Embryonic facial prominence (tissue), 1 donor: ENCODE data around the gene FRRS1L.

Source experiments
- DNase-seq: peaks from one replicate; pipeline ENCODE4 v3.0.0-alpha.2; 2016; ENCODE audit errors: extremely low spot score

Gene FRRS1L

GRCh38 chr9:109176963-109177362 is 9.9 kb upstream of the FRRS1L start:
- no peak for DNase-seq

GRCh38 chr9:109176386-109176785 is 9.3 kb upstream of the FRRS1L start:
- no peak for DNase-seq

DNA sequence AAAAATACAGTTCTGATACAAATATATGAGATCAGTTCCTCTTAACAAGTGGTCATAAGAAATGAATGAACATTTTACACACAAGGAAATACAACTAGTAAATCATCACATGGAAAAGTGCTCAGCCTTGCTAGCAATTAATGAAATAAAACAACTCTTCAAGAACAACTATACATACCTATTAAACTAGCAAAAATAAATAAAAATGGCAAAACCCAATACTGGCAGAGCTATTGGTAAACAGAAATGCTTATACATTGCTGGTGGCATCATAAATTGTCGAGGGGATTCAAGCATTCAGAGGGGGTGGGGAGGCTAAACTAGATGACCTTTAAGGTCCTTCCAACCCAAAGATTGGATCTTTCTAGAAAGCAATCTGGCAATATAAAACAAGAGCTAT is 5.9 kb upstream of the FRRS1L start:
- DNase-seq, result no peak

DNA sequence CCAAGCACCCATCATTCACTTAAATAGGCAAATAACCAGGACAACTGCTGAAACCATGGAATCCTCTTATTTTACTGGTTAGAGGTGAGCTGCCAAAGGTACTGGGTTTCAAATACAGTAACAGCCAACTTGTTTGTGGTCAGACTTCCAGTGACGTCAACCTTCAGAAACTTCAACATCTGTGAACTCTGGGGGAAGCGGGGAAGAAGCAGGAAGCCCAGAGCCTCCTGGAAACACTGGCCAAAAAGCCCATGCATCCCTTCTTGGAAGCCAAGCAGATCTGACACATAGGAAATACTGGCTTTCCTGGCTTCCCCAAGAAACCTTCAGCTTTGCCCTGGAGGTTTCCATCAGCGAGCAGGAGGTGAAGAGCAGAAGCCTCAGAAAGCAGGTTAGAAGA is 4.9 kb upstream of the FRRS1L start:
- no peak for DNase-seq

DNA sequence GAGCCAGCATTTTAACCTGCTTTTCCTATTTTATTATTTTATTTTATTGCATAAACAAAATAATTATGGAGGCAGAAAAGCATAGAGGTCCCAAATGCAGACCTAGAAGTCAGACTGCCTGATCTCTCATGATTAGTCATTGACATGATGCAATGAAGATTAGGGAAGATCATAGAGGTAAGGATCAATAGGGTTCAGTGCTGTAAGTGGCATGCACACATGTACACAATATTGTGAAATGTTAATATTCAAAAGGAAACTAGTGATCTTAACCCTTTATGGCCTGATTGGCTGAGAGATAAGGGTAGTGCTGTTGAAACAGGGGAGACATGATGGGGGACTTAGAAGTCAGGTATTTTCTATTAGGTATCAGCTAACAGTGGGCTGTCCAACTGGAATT is 1.1 kb upstream of the FRRS1L start:
- no peak for DNase-seq

GRCh38 chr9:109167716-109168115 is 667 bp upstream of the FRRS1L start:
- no peak for DNase-seq

DNA sequence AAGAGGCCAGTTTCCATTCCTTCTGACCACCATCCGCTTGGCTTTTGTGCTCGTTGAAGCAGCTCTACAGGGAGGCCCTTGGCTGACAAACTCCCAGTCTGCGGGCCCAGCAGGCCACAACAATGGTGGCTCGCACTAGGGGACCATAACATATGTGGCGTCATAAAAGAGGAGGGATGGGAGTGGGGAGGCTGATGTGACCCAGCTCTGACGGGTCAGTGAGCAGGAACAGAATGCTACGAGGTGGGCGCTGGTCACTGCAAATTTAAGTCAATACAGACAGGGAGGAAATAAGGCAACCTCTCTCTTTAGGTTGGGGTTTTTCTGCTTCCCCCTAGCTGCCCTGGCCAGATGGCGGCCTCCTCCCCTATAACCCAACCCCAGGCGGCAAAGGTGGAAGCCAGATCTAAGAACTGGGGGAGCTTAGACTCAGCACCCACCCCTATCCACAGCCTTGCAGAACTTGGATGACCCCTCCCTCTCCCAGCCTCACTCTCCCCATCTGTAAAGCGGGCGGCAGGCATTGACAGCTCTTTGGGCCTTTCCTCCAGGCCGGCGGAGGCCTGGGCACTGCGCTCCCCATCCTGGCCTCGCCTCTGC is 778 bp downstream of the FRRS1L start:
- DNase-seq, result no peak

DNA sequence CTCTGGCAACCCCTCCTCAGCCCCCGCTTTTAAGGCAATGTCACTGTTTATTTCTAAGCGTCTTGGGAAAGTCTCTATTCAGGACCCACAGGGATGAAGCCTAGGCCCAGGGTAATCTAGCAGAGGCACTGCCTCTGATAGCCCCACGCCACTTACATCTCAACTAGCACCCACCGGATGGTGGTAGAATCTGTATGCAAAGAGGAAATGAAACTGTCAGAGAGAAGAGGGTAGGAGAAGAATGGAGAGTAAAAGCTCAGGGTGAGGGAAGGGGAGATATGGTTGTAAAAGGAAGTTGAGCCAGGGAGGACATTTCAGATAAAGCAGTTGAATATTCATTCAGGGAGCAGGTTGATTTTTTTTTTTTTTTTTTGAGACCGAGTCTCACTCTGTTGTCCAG is 3.0 kb downstream of the FRRS1L start:
- DNase-seq, result no peak

- no peak for DNase-seq
Measured at GRCh38 chr9:109163194-109163593, 3.9 kb downstream of the FRRS1L start.

DNA sequence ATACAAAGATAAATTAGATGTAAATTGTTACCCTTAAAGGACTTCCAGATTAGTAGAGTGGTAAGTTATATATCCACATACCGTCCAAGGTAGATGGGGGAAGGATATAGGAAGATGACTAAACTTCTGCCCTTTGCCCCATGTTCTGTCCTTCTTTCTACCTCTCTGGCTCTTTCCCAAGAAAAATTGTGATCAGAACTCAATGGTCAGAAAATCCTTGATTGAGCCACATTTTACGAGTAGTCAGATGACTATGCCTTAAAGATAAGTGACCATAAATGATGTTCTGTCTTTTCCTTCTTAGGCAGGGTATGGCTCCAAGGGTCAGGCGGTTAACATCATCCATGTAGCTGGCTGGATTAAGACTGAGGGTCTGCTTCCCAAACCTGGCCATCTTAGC is 4.4 kb downstream of the FRRS1L start:
- no peak for DNase-seq

DNA sequence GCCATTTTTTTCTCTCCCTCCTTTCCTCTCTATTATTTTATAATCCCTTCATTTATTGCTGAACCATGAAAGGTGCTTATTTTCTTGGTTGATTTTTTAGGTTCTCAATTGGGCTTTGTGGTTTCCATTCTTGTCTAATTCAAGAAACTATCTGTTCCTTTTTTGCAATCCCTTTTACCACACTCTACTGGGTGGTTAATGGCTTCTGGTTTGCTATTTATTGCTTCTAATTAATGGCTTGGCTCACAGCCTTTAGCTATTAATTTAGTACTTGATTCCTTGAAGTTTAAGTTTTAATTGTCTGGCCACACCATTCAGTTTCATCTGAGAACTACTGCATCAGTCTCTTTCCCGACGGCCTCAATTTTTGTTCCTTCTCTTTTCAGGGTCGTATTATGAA is 5.6 kb downstream of the FRRS1L start:
- no peak for DNase-seq

GRCh38 chr9:109159583-109159982 is 7.5 kb downstream of the FRRS1L start:
- no peak for DNase-seq

- no peak for DNase-seq
Measured at GRCh38 chr9:109158651-109159050, 8.4 kb downstream of the FRRS1L start.

DNA sequence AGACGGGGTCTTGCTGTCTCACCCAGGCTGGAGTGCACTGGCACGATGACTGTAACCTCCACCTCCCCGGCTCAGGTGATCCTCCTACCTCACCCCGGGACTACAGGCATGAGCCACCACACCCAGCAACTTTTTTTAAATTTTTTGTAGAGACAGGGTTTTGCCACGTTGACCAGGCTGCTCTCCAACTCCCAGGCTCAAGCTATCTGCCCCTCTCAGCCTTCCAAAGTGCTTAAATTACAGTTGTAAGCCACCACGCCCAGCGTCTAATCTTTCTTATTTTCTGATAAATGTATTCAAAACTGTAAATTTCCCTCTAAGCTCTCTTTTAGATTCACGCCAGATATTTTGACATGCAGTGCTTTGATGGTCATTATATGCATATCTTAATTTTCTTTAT is 10.3 kb downstream of the FRRS1L start:
- no peak for DNase-seq

GRCh38 chr9:109150925-109151545 is 16.0 kb downstream of the FRRS1L start:
- no peak for DNase-seq

GRCh38 chr9:109149722-109150121 is 17.3 kb downstream of the FRRS1L start:
- DNase-seq, result no peak

DNA sequence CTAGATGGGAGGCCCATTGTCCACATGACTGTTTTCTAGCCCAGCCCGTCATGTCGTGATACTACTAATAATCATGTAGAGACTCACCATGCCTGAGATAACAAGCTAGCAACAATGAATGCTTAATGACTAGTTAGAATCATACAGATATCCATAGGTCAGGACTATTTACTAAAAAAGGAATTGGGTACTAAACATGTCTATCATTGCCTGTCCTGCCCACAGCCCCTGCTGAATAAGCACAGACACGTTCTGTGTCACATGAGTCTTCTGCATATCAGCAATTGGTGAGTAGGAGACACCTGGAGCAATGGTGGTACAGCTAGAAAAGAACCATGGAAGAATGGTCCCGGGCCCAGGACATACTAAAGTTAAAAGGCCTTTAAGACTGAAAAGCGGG is 18.0 kb downstream of the FRRS1L start:
- no peak for DNase-seq

- no peak for DNase-seq
Measured at GRCh38 chr9:109145051-109145450, 22.0 kb downstream of the FRRS1L start.

DNA sequence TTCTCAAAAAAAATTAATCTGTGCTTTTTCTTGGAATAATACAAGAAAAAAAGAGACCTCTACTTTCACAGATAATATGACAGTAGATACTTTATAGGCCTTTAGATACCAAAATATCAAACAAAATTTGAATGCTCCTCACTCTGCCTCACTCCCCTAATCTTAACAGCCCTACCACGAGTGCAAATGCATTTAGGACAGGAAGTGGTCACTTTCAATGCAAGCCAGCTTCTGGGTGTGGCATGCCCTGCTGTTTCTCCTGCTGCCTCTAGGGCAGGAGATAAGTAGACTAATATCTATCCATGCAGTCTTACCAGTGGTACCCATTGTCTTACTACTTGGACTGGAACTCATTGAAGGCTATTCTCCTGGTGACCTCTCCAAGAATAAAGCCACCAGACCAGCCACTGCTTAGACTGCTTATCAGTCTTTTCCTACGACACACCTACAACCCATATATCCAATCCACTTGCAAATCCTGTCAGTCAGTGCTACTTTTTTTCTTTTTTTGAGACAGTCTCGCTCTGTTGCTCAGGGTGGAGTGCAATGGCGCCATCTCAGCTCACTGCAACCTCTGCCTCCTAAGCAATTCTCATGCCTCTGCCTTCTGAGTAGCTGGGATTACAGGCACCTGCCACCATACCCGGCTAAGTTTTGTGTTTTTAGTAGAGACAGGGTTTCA is 23.0 kb downstream of the FRRS1L start:
- no peak for DNase-seq

DNA sequence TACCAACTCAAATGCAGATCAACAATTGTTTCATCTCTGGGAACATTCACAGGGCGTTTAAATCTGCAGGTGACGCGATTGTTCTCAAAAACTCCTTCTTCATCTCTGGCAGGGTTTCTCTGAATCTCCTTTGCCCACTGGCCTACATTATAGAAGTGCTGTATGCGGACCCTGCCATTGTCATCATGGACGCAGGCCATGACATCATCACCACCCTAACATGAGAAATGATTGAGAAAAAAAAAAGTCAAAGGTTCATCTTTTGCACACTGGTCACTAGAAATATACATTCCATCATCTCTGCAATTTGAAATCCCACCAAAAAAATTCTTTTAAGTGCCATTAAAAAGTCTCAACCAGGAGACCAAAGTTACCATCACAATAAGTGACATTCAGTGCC is 25.7 kb downstream of the FRRS1L start:
- no peak for DNase-seq

DNA sequence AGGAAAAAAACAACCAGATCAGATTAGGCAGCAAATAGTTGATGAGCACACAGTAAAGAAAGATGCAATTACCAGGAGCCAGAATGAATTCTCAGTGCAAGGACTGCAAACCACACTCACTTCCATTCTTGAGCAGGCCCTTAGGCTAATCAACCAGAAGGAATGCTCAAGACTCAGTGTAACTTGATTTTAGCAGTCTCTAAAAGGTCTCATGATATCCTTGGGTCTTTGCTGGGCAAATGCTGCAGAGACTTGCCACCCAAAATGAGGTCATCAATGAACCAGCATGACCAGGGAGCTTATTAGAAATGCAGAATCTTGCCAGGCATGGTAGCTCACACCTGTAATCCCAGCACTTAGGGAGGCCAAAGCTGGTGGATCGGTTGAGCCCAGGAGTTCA is 27.2 kb downstream of the FRRS1L start:
- DNase-seq, result no peak

DNA sequence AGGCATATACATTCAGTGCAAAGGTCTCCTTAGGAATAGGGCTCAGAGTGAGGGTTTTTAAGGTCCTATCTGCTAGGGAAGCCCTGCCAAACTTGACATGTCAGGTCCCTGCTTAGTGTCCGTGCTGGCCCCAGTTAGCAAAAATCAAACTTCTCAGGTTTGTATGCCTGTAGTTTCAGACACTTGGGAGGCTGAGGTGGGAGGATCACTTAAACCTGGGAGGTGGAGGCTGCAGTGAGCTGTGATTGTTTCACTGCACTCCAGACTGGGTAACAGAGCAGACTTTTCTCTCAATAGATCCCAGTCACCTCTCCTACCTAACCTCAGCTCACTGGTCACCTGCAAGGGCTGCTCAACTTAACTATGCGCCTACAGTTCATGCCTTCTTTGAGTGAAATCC is 28.6 kb downstream of the FRRS1L start:
- DNase-seq, result no peak

DNA sequence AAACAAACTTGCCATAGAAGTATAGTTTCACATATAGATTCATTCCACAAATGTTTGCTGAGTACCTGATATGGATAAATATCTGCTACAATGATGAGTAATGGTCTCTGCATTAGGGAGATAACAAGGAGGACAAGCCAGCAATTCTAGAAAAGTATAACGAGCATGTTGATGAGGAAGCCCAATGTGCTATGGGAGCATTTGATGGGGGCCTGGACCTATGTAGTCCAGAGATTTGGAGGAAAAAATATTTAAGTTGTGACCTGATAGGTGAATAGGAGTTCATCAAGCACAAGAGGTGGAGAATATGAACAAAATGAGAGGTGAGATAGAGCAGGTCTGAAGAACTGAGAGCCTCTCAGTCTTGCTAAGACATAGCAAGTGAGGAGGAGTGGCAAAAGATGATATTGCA is 32.9 kb downstream of the FRRS1L start:
- DNase-seq, result no peak

- DNase-seq, result no peak
Measured at GRCh38 chr9:109133533-109133932, 33.5 kb downstream of the FRRS1L start.
